ENCODE results near the gene SCYGR6.
"Not testable (repeated sequence)": the region's sequence is repeated elsewhere in the genome, so short reads cannot be mapped to it uniquely, and the experiment has no call there.

The SCYGR6 gene

GRCh38 chr2:227765788-227766372 is 41.3 kb upstream of the SCYGR6 start:
- no peak for DNase-seq (ENCODE audit: low read depth)
- TF ChIP-seq CTCF (IDR thresholded peaks at IDR 0.05; ENCODE audit: insufficient read depth, low read depth, low read length, missing control alignments), result no peak
- no peak overlapping the region for H3K4me3 ChIP-seq (ENCODE audit: low read depth, low read length)

- no peak for DNase-seq (ENCODE audit: low read depth)
- H3K4me3 ChIP-seq (ENCODE audit: low read depth, low read length), result no peak overlapping the region
- no peak for TF ChIP-seq CTCF (IDR thresholded peaks at IDR 0.05; ENCODE audit: insufficient read depth, low read depth, low read length, missing control alignments)
These were observed 37.4 kb upstream of the SCYGR6 start for GRCh38 chr2:227761740-227762476.

GRCh38 chr2:227759411-227760118 is 35.0 kb upstream of the SCYGR6 start:
- no peak for DNase-seq (ENCODE audit: low read depth)
- TF ChIP-seq CTCF (IDR thresholded peaks at IDR 0.05; ENCODE audit: insufficient read depth, low read depth, low read length, missing control alignments), result no peak
- no peak overlapping the region for H3K4me3 ChIP-seq (ENCODE audit: low read depth, low read length)

- DNase-seq (ENCODE audit: low read depth), result not testable (repeated sequence)
These were observed 31.7 kb upstream of the SCYGR6 start for GRCh38 chr2:227756261-227756660.

GRCh38 chr2:227748079-227748478 is 23.5 kb upstream of the SCYGR6 start:
- DNase-seq (ENCODE audit: low read depth), result peak; percentile 28
- peak; percentile 45 for TF ChIP-seq CTCF (IDR thresholded peaks at IDR 0.05; ENCODE audit: insufficient read depth, low read depth, low read length, missing control alignments)
- no peak overlapping the region for H3K4me3 ChIP-seq (ENCODE audit: low read depth, low read length)

More at GRCh38 chr2:227756261-227756660, 31.7 kb upstream of the SCYGR6 start:
- H3K4me3 ChIP-seq (ENCODE audit: low read depth, low read length), result not testable (repeated sequence)

GRCh38 chr2:227745594-227745993 is 21.0 kb upstream of the SCYGR6 start, which contains the start of gene SCYGR8:
Gene SCYGR8 (plus strand): TSS chr2:227745894. CDS start chr2:227745894, 0 bp downstream.
- no peak for TF ChIP-seq CTCF (IDR thresholded peaks at IDR 0.05; ENCODE audit: insufficient read depth, low read depth, low read length, missing control alignments)

GRCh38 chr2:227740705-227741104 is 16.1 kb upstream of the SCYGR6 start:
- DNase-seq (ENCODE audit: low read depth), result peak; percentile 16
- peak; percentile 3 for TF ChIP-seq CTCF (IDR thresholded peaks at IDR 0.05; ENCODE audit: insufficient read depth, low read depth, low read length, missing control alignments)
- H3K4me3 ChIP-seq (ENCODE audit: low read depth, low read length), result not testable (repeated sequence)

More at GRCh38 chr2:227745594-227745993, 21.0 kb upstream of the SCYGR6 start, which contains the start of gene SCYGR8:
- H3K4me3 ChIP-seq (ENCODE audit: low read depth, low read length), result no peak within 1 kb of the TSS
- no peak for DNase-seq (ENCODE audit: low read depth)

All from GM12865 (cell line).